HepG2 (cell line): ENCODE results near the gene SNUPN. TPM values are rescaled to one million over a fixed set of nuclear protein-coding genes. Genes with fewer than 3 reads are reported as not detected.

Experiments
- AHR ChIP-seq: IDR thresholded peaks from 2 replicates; pipeline ENCODE4 v1.6.1; 2018; ENCODE audit warnings: missing genetic modification reagents, missing compliant biosample characterization
- CENPBD1 ChIP-seq: sonication (generic); formaldehyde crosslinking; IDR thresholded peaks from 2 replicates; pipeline ENCODE4 v1.8.0; 2022; ENCODE audit warnings: missing genetic modification reagents, low read depth, mild to moderate bottlenecking, borderline replicate concordance
- FOXA3 ChIP-seq: IDR thresholded peaks from 2 replicates; pipeline ENCODE4 v1.6.1; 2016; ENCODE audit warnings: missing genetic modification reagents, missing compliant biosample characterization
- FOXP1 ChIP-seq, 2 experiments: fragments of 450-650 bp in 1 of 2; IDR thresholded peaks; 2 replicates each; pipeline ENCODE4 v1.6.1; 2017 to 2018; ENCODE audit warnings: antibody characterized with exemption in 1 of 2
- FOXP4 ChIP-seq: sonication (generic); formaldehyde crosslinking; IDR thresholded peaks from 2 replicates; pipeline ENCODE4 v1.4.0; 2020; ENCODE audit warnings: missing genetic modification reagents
- GABPA ChIP-seq, 2 experiments: IDR thresholded peaks; 2 replicates each; pipeline ENCODE4 v1.6.1; 2011 to 2016; ENCODE audit warnings: low read depth in 2 of 2, low read length in 1 of 2, missing biosample characterization in 1 of 2, missing genetic modification characterization in 1 of 2
- SMARCC2 ChIP-seq: fragments of 450-650 bp; IDR thresholded peaks from 2 replicates; pipeline ENCODE4 v1.6.1; 2017; ENCODE audit warnings: antibody characterized with exemption, mild to moderate bottlenecking
- SMYD3 ChIP-seq: sonication (generic); formaldehyde crosslinking; IDR thresholded peaks from 2 replicates; pipeline ENCODE4 v1.8.1; 2023; ENCODE audit warnings: mild to moderate bottlenecking, missing genetic modification reagents
- ZBTB26 ChIP-seq: IDR thresholded peaks from 2 replicates; pipeline ENCODE4 v1.6.1; 2016; ENCODE audit warnings: missing compliant biosample characterization, missing genetic modification reagents, borderline replicate concordance
- ZNF576 ChIP-seq: sonication (generic); formaldehyde crosslinking; IDR thresholded peaks from 2 replicates; pipeline ENCODE4 v1.4.0; 2020; ENCODE audit warnings: mild to moderate bottlenecking, missing genetic modification reagents
- ZNF589 ChIP-seq: sonication (generic); formaldehyde crosslinking; conservative IDR thresholded peaks from 2 replicates; pipeline ENCODE4 v1.8.0; 2022; ENCODE audit warnings: mild to moderate bottlenecking, moderate library complexity, missing genetic modification reagents
- ZNF709 ChIP-seq: sonication (generic); formaldehyde crosslinking; IDR thresholded peaks from 2 replicates; pipeline ENCODE4 v1.5.0; 2020; ENCODE audit warnings: mild to moderate bottlenecking, missing genetic modification reagents
- polyA plus RNA-seq, 8 experiments: library from polyadenylated mRNA; depleted of rRNA in 3 of 8; stranded (reverse) in 7 of 8; unstranded in 1 of 8; fragments of >200 nt; fragmentation: Illumina TruSeq in 4 of 8; extraction: Trizol in 4 of 8; gene quantifications; 2 replicates each; pipeline versions ENCODE4 v1.2.1 to v1.2.3, GENCODE V29; 2011 to 2016; ENCODE audit warnings: low read depth in 4 of 8, missing spikeins in 1 of 8, mixed read lengths in 1 of 8; ENCODE audit not compliant: insufficient read depth in 1 of 8
- total RNA-seq, 5 experiments: library from RNA; depleted of rRNA; stranded (reverse); fragments of >200 nt; fragmentation: Illumina TruSeq; extraction: Trizol; gene quantifications; 2 replicates each; pipeline ENCODE4 v1.2.3, GENCODE V29; 2016; ENCODE audit warnings: low read depth in 1 of 5

Gene SNUPN
- total and polyA plus RNA-seq, 2 of the 13 experiments (the other 11 are each of a cell fraction or from before 2014, with no cell fraction given) = 9.0 to 16.4 TPM

- TF ChIP-seq FOXP4 (CRISPR knock-in tag) = peak; percentile 75
- TF ChIP-seq FOXA3 (CRISPR knock-in tag) = peak; percentile 57; the same call in 1 of the 2 replicates
- no peak for TF ChIP-seq CENPBD1 (CRISPR knock-in tag)
- TF ChIP-seq ZNF589 (CRISPR knock-in tag) = no peak
- TF ChIP-seq SMARCC2 = no peak
- TF ChIP-seq AHR (CRISPR knock-in tag) = no peak
- no peak for TF ChIP-seq ZBTB26
- no peak for TF ChIP-seq GABPA (IDR thresholded peaks at IDR 0.05; ENCODE audit: low read depth, low read length)
- peak; percentile 80 for TF ChIP-seq GABPA (CRISPR knock-in tag; IDR thresholded peaks at IDR 0.05; ENCODE audit: low read depth)
- TF ChIP-seq ZNF576 (CRISPR knock-in tag) = no peak
- TF ChIP-seq ZNF709 (CRISPR knock-in tag) = no peak
- TF ChIP-seq FOXP1 (IDR thresholded peaks at IDR 0.05) = no peak
- TF ChIP-seq FOXP1 (CRISPR knock-in tag; IDR thresholded peaks at IDR 0.05) = peak; percentile 87
- TF ChIP-seq SMYD3 = no peak
Measured at GRCh38 chr15:75641603-75642002, 16.1 kb upstream of the SNUPN start (continued).
